ENCODE results near the gene AP4B1.

GRCh38 chr1:113854234-113854633 is 50.4 kb downstream of the AP4B1 start:
- TF ChIP-seq CTCF (IDR thresholded peaks at IDR 0.05; ENCODE audit: poor library complexity) (no peak), EZH2phosphoT487 (IDR thresholded peaks at IDR 0.05; ENCODE audit: low read depth, severe bottlenecking, unreplicated experiment) (no peak)
